Measurements from ENCODE around the gene HIP1. TPM values are rescaled to one million over a fixed set of nuclear protein-coding genes. Genes with fewer than 3 reads are reported as not detected.
A peak's percentile ranks its signal among the peaks of the same experiment; 100 is the strongest.

Gene HIP1
- total and polyA plus RNA-seq, 2 of the 13 experiments (the other 11 are each of a cell fraction or from before 2014, with no cell fraction given) = 4.5 to 6.2 TPM

DNA sequence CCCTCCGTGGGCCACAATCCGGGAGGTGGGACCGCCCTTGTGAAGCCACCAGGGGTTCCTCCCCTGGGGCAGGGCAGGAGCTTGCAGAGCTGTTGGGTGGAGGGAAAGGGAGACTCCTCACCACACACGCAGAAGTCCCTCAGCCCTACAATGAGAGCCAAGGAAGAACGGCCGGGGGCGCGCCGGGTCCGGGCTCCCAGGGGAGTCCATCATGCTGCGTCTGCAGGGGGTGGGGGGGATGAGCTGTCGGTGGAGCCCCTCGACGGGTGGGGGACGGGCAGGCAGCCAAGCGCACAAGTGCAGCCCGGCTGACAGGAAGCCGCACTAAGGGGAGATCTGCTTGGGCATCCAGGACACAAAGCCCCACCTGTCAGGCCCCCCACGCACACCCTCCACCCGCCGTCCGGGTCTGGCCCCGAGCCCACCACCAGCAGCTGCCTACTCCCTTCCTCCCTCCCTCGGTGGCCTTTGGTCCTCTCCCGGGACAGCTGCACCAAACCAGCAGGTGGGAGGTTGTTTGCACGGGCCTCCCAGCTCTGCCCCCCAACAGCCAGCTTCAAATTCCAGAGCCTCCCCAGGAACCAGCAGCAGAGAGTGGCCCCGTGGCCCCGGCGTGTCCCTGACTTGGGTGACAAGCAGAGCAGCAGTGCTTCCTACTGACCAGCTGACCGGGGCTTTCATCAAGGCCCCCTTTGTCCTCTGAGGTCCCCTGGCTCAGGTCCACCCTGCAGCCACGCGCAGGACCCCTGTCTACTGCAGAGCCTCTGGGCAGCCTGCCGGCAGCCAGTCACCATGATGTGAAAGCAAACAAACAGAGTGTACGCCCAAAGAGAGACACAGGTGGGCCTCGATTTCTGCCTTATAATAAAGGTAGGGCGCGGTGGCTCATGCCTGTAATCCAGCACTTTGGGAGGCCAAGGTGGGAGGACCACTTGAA, 50.3 kb downstream of the HIP1 start (continued):
- TF ChIP-seq, protein P1, sequence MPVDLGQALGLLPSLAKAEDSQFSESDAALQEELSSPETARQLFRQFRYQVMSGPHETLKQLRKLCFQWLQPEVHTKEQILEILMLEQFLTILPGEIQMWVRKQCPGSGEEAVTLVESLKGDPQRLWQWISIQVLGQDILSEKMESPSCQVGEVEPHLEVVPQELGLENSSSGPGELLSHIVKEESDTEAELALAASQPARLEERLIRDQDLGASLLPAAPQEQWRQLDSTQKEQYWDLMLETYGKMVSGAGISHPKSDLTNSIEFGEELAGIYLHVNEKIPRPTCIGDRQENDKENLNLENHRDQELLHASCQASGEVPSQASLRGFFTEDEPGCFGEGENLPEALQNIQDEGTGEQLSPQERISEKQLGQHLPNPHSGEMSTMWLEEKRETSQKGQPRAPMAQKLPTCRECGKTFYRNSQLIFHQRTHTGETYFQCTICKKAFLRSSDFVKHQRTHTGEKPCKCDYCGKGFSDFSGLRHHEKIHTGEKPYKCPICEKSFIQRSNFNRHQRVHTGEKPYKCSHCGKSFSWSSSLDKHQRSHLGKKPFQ (CRISPR knock-in tag; IDR thresholded peaks at IDR 0.05; ENCODE audit: insufficient replicate concordance) = no peak
- TF ChIP-seq FOXK1 (CRISPR knock-in tag; IDR thresholded peaks at IDR 0.05; ENCODE audit: borderline replicate concordance, low read depth) = peak; percentile 41; the same call in 1 of the 2 replicates
- 0 out of 2 replicates have a peak, but pooled peaks have one; percentile 72 for TF ChIP-seq MEF2D (CRISPR knock-in tag; IDR thresholded peaks at IDR 0.05)
- TF ChIP-seq PCBP1 (IDR thresholded peaks at IDR 0.05; ENCODE audit: borderline replicate concordance, low read depth, low read length) = 0 out of 2 replicates have a peak, but pooled peaks have one; percentile 36
- TF ChIP-seq ZNF746 (CRISPR knock-in tag; IDR thresholded peaks at IDR 0.05) = peak; percentile 88
- peak; percentile 25; the same call in 1 of the 2 replicates for TF ChIP-seq ZNF644 (CRISPR knock-in tag; IDR thresholded peaks at IDR 0.05; ENCODE audit: low read depth)
- TF ChIP-seq, protein P2, sequence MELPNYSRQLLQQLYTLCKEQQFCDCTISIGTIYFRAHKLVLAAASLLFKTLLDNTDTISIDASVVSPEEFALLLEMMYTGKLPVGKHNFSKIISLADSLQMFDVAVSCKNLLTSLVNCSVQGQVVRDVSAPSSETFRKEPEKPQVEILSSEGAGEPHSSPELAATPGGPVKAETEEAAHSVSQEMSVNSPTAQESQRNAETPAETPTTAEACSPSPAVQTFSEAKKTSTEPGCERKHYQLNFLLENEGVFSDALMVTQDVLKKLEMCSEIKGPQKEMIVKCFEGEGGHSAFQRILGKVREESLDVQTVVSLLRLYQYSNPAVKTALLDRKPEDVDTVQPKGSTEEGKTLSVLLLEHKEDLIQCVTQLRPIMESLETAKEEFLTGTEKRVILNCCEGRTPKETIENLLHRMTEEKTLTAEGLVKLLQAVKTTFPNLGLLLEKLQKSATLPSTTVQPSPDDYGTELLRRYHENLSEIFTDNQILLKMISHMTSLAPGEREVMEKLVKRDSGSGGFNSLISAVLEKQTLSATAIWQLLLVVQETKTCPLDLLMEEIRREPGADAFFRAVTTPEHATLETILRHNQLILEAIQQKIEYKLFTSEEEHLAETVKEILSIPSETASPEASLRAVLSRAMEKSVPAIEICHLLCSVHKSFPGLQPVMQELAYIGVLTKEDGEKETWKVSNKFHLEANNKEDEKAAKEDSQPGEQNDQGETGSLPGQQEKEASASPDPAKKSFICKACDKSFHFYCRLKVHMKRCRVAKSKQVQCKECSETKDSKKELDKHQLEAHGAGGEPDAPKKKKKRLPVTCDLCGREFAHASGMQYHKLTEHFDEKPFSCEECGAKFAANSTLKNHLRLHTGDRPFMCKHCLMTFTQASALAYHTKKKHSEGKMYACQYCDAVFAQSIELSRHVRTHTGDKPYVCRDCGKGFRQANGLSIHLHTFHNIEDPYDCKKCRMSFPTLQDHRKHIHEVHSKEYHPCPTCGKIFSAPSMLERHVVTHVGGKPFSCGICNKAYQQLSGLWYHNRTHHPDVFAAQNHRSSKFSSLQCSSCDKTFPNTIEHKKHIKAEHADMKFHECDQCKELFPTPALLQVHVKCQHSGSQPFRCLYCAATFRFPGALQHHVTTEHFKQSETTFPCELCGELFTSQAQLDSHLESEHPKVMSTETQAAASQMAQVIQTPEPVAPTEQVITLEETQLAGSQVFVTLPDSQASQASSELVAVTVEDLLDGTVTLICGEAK (IDR thresholded peaks at IDR 0.05) = no peak
- TF ChIP-seq, protein P2 (CRISPR knock-in tag; IDR thresholded peaks at IDR 0.05) = peak; percentile 19; the same call in 1 of the 2 replicates
- TF ChIP-seq MAZ (IDR thresholded peaks at IDR 0.05; ENCODE audit: borderline replicate concordance, low read depth, low read length) = no peak
- peak; percentile 50; the same call in 1 of the 2 replicates for TF ChIP-seq MAZ (CRISPR knock-in tag; IDR thresholded peaks at IDR 0.05; ENCODE audit: low read depth)
- TF ChIP-seq SMARCC2 (IDR thresholded peaks at IDR 0.05) = no peak
- TF ChIP-seq NFYB (CRISPR knock-in tag; IDR thresholded peaks at IDR 0.05) = 0 out of 2 replicates have a peak, but pooled peaks have one; percentile 25
- TF ChIP-seq, protein P3, sequence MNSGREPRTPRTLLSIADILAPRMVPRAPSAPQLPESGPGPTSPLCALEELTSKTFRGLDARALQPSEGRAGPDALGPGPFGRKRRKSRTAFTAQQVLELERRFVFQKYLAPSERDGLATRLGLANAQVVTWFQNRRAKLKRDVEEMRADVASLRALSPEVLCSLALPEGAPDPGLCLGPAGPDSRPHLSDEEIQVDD (CRISPR knock-in tag; IDR thresholded peaks at IDR 0.05; ENCODE audit: borderline replicate concordance) = no peak
- peak; percentile 41; the same call in 1 of the 2 replicates for TF ChIP-seq RBFOX2 (IDR thresholded peaks at IDR 0.05; ENCODE audit: low read depth, low read length)

Measured in HepG2 (cell line).